HFF-Myc (cell line): ENCODE measurements around the gene ILK.

Experiments
- DNase-seq: peaks from one replicate; pipeline ENCODE4 v3.0.0-alpha.2; 2011; ENCODE audit warnings: low read depth; ENCODE audit errors: extremely low read depth
- H3K4me3 ChIP-seq: replicated peaks from 2 replicates; pipeline ENCODE4 v1.5.1; 2011; ENCODE audit warnings: low read depth, mild to moderate bottlenecking, control low read depth, low read length
- CTCF ChIP-seq: IDR thresholded peaks from 2 replicates; pipeline ENCODE4 v1.5.1; 2012; ENCODE audit warnings: mild to moderate bottlenecking, low read depth, low read length, control low read depth; ENCODE audit errors: missing control alignments

Gene ILK

DNA sequence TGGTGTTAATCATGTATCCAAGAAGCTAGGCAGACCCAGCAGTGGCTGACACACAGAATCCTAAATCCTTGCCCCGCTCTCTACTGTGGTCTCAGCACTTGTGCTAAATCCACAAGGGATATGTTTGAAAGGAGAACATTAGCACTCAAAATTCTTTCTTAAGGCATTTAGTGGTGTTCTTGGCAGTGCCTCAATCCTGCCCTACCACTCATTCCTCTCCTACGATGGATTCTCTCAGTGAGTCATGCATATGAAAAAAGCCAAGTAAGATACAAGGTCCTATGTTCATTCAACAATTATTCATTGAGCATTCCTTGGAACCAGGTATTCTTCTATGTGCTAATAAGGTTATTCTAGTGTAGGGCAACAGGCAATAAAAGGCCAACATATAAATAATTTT lies 31.4 kb upstream of the ILK start:
- peak; percentile 16 for DNase-seq
- H3K4me3 ChIP-seq, result no peak overlapping the region
- no peak for TF ChIP-seq CTCF

DNA sequence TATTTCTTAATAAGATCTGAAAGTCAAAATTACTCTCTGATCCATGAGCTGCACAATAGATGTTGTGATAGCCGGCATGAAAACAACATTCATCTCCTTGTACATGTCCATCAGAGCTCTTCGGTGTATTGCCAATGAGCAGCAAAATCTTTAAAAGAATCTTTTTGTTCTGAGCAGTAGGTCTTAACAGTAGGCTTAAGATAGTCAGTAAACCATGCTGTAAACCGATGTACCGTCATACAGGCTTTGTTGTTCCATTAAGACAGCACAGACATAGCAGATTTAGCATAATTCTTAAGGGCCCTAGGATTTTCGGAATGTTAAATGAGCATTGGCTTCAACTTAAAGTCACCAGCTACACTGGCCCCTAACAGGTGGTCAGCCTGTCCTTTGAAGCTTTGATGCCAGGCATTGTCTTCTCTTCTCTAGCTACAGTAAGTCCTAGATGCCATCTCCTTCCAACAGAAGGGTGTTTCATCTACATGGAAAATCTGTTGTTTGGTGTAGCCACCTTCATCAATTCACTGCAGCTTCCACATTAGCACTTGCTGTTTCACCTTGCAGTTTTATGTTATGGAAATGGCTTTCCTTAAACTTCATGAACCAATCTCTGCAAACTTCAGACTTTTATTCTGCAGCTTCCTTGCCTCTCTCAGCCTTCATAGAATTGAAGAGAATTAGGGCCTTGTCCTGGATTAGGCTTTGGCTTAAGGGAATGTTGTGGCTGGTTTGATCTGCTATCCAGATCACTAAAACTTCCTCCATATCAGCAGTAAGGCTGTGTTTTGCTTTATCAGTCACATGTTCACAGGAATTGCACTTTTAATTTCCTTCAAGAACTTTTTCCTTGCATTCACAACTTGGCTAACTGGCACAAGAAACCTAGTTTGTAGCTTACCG lies 28.5 kb upstream of the ILK start:
- TF ChIP-seq CTCF, result no peak
- no peak overlapping the region for H3K4me3 ChIP-seq
- DNase-seq, result no peak

DNA sequence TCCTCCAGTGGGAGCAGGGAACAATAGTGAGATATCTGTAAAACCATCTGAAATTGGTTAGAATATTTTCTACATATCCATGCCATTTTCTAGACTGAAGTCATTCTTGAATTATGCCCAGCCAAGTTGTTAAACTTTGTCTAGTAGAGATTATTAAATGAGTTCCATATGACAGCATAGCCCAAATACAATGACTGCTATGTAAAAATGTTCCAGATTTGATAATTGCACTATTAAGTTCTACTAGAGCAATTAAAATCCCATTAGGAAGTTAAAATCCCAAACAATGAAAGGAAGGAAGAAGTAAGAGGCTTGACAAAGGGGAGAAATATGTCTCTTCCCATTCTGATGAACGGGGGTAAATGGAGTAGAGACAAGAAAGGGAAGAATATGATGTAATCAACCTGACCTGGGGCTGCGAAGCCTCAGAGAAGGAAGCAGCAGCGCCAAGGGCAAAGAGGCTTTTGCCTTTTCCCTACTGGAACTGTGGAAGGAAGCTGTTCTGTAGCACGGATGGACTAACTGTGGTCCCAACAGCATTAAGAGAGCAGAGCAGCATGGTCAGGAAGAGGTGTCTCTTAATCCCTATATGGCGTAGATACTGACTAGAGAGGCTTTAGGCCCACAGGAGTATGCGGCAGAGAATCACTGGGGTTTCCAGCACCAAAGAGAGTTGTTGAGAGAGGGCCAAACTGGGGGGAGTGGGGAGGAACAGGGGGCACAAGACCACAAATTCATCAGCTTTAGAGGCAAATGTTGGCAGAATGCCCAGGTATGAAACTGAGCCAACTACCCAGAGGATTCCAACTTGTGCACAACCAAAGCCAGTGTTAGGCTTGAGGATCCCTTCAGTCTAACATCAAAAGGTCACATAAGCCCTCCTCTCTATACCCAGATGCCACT lies 26.9 kb upstream of the ILK start:
- TF ChIP-seq CTCF, result no peak
- no peak overlapping the region for H3K4me3 ChIP-seq
- DNase-seq, result peak; percentile 83

GRCh38 chr11:6578134-6578533 lies 25.4 kb upstream of the ILK start:
- no peak overlapping the region for H3K4me3 ChIP-seq
- DNase-seq, result no peak
- no peak for TF ChIP-seq CTCF

GRCh38 chr11:6579681-6580080 lies 23.9 kb upstream of the ILK start:
- H3K4me3 ChIP-seq, result no peak overlapping the region
- no peak for DNase-seq
- TF ChIP-seq CTCF, result no peak

DNA sequence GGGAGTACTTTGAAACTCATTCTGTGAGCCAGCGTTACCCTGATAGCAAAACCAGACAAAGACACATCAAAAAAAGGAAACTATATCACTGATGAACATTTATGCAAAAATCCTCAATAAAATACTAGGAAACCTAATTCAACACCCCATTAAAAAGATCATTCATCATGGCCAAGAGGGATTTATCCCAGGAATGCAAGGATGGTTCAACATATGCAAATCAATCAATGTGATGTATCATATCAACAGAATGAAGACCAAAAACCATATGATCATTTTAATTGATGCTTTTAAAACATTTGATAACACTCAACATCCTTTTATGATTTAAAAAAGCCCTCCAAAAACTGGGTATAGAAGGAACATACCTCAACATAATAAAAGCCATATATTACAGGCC lies 20.0 kb upstream of the ILK start:
- no peak for TF ChIP-seq CTCF
- H3K4me3 ChIP-seq, result no peak overlapping the region
- DNase-seq, result no peak
